Measurements from ENCODE around the gene LRP1B.

LRP1B gene

DNA sequence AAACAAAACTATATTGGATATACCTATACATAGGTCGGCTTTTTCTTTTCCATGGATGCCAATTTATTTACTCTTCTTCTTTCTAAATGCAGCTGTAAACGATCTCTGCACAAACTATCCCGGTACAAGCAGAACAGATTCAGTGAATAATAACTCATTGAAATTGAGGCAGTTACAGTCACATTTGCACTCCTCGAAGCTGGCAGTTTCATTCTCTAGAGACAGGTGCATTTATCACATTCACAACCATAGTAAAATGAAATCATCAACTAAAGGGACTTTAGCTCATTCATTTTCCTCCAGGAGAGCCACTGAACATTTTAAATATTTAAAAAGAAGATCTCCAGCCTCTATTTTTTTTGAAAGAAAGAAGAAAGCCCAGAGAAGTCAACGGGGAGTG lies 551.7 kb downstream of the LRP1B start (continued):
- TF ChIP-seq, protein P1, sequence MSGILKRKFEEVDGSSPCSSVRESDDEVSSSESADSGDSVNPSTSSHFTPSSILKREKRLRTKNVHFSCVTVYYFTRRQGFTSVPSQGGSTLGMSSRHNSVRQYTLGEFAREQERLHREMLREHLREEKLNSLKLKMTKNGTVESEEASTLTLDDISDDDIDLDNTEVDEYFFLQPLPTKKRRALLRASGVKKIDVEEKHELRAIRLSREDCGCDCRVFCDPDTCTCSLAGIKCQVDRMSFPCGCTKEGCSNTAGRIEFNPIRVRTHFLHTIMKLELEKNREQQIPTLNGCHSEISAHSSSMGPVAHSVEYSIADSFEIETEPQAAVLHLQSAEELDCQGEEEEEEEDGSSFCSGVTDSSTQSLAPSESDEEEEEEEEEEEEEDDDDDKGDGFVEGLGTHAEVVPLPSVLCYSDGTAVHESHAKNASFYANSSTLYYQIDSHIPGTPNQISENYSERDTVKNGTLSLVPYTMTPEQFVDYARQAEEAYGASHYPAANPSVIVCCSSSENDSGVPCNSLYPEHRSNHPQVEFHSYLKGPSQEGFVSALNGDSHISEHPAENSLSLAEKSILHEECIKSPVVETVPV (CRISPR knock-in tag; IDR thresholded peaks at IDR 0.05): no peak
- TF ChIP-seq TCF4 (CRISPR knock-in tag; IDR thresholded peaks at IDR 0.05; ENCODE audit: borderline replicate concordance): no peak
- no peak for TF ChIP-seq BACH2 (CRISPR knock-in tag; IDR thresholded peaks at IDR 0.05; ENCODE audit: borderline replicate concordance)
- TF ChIP-seq SNAI2 (CRISPR knock-in tag; IDR thresholded peaks at IDR 0.05): no peak
- no peak for TF ChIP-seq ESRRG (CRISPR knock-in tag; IDR thresholded peaks at IDR 0.05)

DNA sequence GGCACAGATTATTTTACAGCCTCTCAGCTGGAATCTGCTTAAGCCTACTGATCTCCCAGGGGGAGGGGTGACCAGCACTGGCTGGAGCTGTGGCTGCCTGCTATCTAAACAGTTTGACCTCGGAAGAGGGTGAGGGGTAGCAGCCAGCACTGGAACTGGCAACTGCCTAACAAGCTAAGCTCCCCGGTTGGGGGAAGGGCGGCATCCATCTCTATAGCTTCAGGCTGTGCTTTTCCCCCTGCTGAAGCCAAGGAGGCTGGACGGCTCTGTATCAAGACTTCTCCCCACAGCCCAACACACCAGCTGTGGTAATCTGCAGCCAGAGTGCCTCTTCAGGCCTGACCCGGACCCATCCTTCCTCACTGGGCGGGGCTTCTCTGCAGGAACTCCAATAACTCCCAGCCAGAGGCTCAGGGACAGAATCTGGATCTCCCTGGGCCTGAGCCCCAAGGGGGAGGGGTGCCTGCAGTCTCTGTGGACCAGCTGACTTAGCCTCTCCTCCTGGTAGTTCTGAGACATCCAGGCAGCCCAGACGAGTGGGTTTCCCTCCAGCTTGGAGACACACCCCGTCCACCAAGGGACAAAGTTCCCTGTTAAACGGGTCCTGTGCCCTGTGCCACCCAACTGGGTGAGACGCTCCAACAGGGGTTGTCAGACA lies 560.2 kb downstream of the LRP1B start:
- TF ChIP-seq, protein P2, sequence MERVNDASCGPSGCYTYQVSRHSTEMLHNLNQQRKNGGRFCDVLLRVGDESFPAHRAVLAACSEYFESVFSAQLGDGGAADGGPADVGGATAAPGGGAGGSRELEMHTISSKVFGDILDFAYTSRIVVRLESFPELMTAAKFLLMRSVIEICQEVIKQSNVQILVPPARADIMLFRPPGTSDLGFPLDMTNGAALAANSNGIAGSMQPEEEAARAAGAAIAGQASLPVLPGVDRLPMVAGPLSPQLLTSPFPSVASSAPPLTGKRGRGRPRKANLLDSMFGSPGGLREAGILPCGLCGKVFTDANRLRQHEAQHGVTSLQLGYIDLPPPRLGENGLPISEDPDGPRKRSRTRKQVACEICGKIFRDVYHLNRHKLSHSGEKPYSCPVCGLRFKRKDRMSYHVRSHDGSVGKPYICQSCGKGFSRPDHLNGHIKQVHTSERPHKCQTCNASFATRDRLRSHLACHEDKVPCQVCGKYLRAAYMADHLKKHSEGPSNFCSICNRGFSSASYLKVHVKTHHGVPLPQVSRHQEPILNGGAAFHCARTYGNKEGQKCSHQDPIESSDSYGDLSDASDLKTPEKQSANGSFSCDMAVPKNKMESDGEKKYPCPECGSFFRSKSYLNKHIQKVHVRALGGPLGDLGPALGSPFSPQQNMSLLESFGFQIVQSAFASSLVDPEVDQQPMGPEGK (CRISPR knock-in tag; IDR thresholded peaks at IDR 0.05; ENCODE audit: borderline replicate concordance): no peak
- TF ChIP-seq ZNF70 (CRISPR knock-in tag; IDR thresholded peaks at IDR 0.05) (no peak), ZC3H10 (CRISPR knock-in tag; IDR thresholded peaks at IDR 0.05) (no peak), ZNF565 (CRISPR knock-in tag; conservative IDR thresholded peaks at IDR 0.05; ENCODE audit: low read depth) (no peak), TOX (CRISPR knock-in tag; IDR thresholded peaks at IDR 0.05; ENCODE audit: borderline replicate concordance) (no peak), OSR1 (CRISPR knock-in tag; IDR thresholded peaks at IDR 0.05) (no peak), ZFP3 (CRISPR knock-in tag; IDR thresholded peaks at IDR 0.05) (no peak), ZNF8 (CRISPR knock-in tag; IDR thresholded peaks at IDR 0.05) (no peak), TCF4 (CRISPR knock-in tag; IDR thresholded peaks at IDR 0.05; ENCODE audit: borderline replicate concordance) (no peak), RARB (CRISPR knock-in tag; IDR thresholded peaks at IDR 0.05) (no peak), CSDC2 (CRISPR knock-in tag; IDR thresholded peaks at IDR 0.05) (no peak), ARNTL (CRISPR knock-in tag; IDR thresholded peaks at IDR 0.05; ENCODE audit: borderline replicate concordance, low read depth) (no peak), BACH2 (CRISPR knock-in tag; IDR thresholded peaks at IDR 0.05; ENCODE audit: borderline replicate concordance) (no peak), GLIS3 (CRISPR knock-in tag; IDR thresholded peaks at IDR 0.05) (no peak), ZFP30 (CRISPR knock-in tag; IDR thresholded peaks at IDR 0.05) (no peak), ISL1 (CRISPR knock-in tag; IDR thresholded peaks at IDR 0.05) (no peak)
- TF ChIP-seq, protein P1 (CRISPR knock-in tag; IDR thresholded peaks at IDR 0.05): no peak
- ATAC-seq: no peak

GRCh38 chr2:141569941-141570340 lies 560.9 kb downstream of the LRP1B start:
- TF ChIP-seq TOX (CRISPR knock-in tag; IDR thresholded peaks at IDR 0.05; ENCODE audit: borderline replicate concordance): no peak
- TF ChIP-seq ZFP3 (CRISPR knock-in tag; IDR thresholded peaks at IDR 0.05): no peak
- TF ChIP-seq ZNF70 (CRISPR knock-in tag; IDR thresholded peaks at IDR 0.05): no peak
- TF ChIP-seq OSR1 (CRISPR knock-in tag; IDR thresholded peaks at IDR 0.05): no peak
- TF ChIP-seq BACH2 (CRISPR knock-in tag; IDR thresholded peaks at IDR 0.05; ENCODE audit: borderline replicate concordance): no peak
- no peak for TF ChIP-seq ESRRG (CRISPR knock-in tag; IDR thresholded peaks at IDR 0.05)
- no peak for TF ChIP-seq PPARA (CRISPR knock-in tag; IDR thresholded peaks at IDR 0.05; ENCODE audit: borderline replicate concordance)
- TF ChIP-seq GLIS3 (CRISPR knock-in tag; IDR thresholded peaks at IDR 0.05): no peak
- TF ChIP-seq CSDC2 (CRISPR knock-in tag; IDR thresholded peaks at IDR 0.05): no peak
- TF ChIP-seq ISL1 (CRISPR knock-in tag; IDR thresholded peaks at IDR 0.05): no peak
- no peak for TF ChIP-seq ZNF565 (CRISPR knock-in tag; conservative IDR thresholded peaks at IDR 0.05; ENCODE audit: low read depth)
- no peak for TF ChIP-seq TCF4 (CRISPR knock-in tag; IDR thresholded peaks at IDR 0.05; ENCODE audit: borderline replicate concordance)
- TF ChIP-seq ARNTL (CRISPR knock-in tag; IDR thresholded peaks at IDR 0.05; ENCODE audit: borderline replicate concordance, low read depth): no peak
- no peak for TF ChIP-seq ZNF8 (CRISPR knock-in tag; IDR thresholded peaks at IDR 0.05)
- no peak for TF ChIP-seq ZC3H10 (CRISPR knock-in tag; IDR thresholded peaks at IDR 0.05)
- TF ChIP-seq, protein P3, sequence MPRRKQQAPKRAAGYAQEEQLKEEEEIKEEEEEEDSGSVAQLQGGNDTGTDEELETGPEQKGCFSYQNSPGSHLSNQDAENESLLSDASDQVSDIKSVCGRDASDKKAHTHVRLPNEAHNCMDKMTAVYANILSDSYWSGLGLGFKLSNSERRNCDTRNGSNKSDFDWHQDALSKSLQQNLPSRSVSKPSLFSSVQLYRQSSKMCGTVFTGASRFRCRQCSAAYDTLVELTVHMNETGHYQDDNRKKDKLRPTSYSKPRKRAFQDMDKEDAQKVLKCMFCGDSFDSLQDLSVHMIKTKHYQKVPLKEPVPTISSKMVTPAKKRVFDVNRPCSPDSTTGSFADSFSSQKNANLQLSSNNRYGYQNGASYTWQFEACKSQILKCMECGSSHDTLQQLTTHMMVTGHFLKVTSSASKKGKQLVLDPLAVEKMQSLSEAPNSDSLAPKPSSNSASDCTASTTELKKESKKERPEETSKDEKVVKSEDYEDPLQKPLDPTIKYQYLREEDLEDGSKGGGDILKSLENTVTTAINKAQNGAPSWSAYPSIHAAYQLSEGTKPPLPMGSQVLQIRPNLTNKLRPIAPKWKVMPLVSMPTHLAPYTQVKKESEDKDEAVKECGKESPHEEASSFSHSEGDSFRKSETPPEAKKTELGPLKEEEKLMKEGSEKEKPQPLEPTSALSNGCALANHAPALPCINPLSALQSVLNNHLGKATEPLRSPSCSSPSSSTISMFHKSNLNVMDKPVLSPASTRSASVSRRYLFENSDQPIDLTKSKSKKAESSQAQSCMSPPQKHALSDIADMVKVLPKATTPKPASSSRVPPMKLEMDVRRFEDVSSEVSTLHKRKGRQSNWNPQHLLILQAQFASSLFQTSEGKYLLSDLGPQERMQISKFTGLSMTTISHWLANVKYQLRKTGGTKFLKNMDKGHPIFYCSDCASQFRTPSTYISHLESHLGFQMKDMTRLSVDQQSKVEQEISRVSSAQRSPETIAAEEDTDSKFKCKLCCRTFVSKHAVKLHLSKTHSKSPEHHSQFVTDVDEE (CRISPR knock-in tag; IDR thresholded peaks at IDR 0.05): no peak
- ATAC-seq: no peak

All from SK-N-SH treated with all-trans-retinoic acid at 6 μM for 48 hours (cell line).